Peyer's patch (tissue), 4 donors: Measurements from ENCODE around the gene LSP1.

Experiments
- CTCF ChIP-seq, 6 experiments: fragments of 450-650 bp in 4 of 6; fragments of 200-600 bp in 2 of 6; sonication (generic) in 1 of 6; IDR thresholded peaks; one replicate each; pipeline ENCODE4 v1.5.1; 2017 to 2019; ENCODE audit warnings: antibody characterized with exemption in 6 of 6, mild to moderate bottlenecking in 3 of 6, moderate library complexity in 1 of 6
- POLR2A ChIP-seq, 2 donors: fragments of 450-650 bp; IDR thresholded peaks; one replicate each; pipeline ENCODE4 v1.5.1; 2017; ENCODE audit warnings: antibody characterized with exemption in 2 of 2, mild to moderate bottlenecking in 2 of 2, moderate library complexity in 2 of 2

DNA sequence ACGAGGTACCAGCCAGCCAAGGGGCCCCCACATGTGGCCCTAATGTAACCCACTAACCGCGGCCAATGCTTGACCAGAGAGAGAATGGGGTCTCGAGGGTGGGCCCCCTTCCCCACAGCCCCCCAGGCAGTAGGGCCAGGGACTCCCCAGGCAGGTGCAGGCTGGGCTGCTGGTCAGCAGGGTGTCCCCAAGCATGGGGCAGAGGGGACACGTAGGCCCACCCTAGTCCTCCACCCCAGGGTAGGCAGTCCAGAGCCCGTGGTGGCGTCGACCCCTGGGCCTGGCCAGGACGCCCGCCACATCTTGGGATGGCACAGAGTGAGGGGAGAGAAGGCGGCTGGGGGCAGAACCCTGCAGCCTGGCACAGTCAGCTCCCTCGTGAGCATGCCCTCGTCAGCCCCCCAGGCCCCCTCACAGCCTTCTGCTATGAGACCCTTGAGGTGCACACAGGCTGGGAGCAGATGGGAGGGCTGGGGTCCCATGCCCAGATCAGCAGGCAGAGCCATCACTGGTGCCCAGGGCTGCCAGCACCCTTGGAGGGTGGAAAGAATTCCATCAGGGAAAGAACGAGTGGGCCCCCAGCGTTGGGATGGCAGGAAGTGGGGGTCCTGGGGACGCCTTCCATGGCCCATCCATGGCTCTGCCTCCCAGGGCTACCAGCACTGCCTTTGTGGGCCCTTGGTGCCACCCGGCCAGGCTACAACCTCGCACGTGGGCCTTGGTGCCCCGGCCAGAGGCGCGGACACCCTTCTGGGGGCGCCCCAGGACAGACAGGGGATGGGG is 72.7 kb downstream of the LSP1 start:
- TF ChIP-seq CTCF (IDR thresholded peaks at IDR 0.05) (no peak), POLR2A (IDR thresholded peaks at IDR 0.05) (no peak)
